ENCODE measurements around the gene COG4.

Gene COG4

DNA sequence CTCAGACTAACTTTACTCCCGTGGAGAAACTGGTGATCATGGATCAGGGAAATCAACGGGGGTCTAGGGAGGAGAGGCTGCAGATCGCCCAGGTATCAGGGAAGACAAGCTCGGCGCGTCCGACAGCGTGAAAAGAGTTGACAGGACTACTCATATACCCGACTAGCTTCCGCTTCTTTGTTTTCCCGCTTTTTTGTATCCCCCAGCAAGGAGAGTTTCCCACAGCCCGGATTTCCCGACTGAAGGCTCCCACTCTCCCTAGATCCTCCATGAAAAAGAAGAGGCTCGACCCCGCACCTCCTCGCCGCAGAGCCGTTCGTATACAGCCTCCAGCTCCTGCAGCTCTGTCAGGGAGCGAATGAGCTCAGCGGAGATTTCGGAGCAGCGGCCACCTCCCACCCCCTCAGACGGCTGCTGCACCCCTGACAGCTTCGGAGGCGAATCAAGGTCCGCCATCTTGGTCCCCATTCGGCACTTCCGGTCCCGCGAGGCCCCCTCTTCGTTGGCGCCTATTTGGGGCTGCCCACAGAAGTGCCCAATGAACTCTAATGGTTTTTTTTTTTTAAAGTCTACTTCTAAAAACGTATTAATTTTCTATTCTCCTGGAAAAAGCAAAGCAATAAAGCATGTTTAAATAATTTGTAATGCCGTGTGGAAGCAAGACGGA is at the start of gene COG4:
Gene COG4, minus strand, starts transcription at position 479 of the 667 bp plus-strand sequence. Its CDS starts 11 bp downstream, at position 468.
- TF ChIP-seq CTCF (IDR thresholded peaks at IDR 0.05): no peak
- no peaks in the 10 kb centered on the region for H3K9me3 Mint-ChIP-seq
- H3K4me1 Mint-ChIP-seq: peaks cover 49% of the 10 kb centered on the region
- H3K27ac Mint-ChIP-seq: peak within 1 kb of the TSS; percentile 100
- peak within 1 kb of the TSS; percentile 99 for H3K4me3 Mint-ChIP-seq
- H3K36me3 Mint-ChIP-seq (ENCODE audit: low read depth): peaks cover 38% of the 10 kb centered on the region
- H3K27me3 Mint-ChIP-seq (ENCODE audit: low read depth, poor library complexity): peaks cover 3% of the 10 kb centered on the region
- peak; percentile 87 for DNase-seq

GRCh38 chr16:70572926-70573270 is 49.5 kb upstream of the COG4 start:
- H3K27ac Mint-ChIP-seq: peak overlapping the region; percentile 90
- no peaks in the 10 kb centered on the region for H3K9me3 Mint-ChIP-seq

DNA sequence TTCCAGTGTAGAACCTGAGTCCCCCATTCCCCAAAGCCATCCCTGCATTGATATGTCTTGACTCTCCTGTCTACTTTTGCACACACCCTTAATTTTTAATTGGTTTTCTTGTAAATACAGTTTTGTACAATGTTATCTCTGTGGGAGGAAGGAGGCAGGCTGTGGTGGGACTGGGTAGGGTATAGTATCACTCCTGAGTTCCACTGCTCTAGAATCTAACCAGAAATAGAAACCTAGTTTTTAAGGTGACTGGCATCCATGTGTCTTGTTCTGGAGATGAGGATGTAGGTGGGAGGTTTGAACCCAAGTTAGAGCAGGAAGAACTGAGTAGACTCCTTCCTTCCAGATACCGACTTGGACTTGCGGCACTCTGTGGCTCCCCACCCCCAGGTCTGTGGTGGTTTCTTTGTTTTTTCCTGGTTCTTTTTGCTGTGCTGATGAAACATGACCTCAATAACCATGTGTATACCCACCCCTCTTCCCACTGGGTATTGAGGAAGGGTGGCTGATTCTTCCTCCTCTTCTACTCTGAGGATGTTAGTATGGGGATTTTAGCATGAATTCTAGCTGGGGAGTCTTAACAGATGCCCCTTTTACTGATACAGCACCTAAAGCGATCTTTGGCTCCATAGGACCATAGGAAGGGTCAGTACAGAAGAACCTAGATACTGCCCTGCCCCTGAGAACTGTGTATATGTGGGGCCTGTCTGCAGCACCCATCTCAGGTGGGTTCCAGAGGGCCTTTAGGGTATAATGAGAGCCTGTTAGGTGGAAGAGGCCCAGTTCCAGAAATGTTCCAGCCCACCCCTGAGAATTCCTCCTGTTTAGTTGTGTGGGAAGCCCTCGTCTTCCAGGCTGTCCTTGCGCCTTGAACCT is 48.9 kb upstream of the COG4 start:
- TF ChIP-seq CTCF (IDR thresholded peaks at IDR 0.05): no peak
- Mint-ChIP-seq H3K4me1 (peaks cover 5% of the 10 kb centered on the region), H3K4me3 (no peak overlapping the region), H3K27me3 (ENCODE audit: low read depth, poor library complexity) (no peaks in the 10 kb centered on the region), H3K36me3 (ENCODE audit: low read depth) (peaks cover 66% of the 10 kb centered on the region), H3K9me3 (no peaks in the 10 kb centered on the region), H3K27ac (peak overlapping the region; percentile 90)
- DNase-seq: no peak

More at GRCh38 chr16:70572926-70573270, 49.5 kb upstream of the COG4 start:
- Mint-ChIP-seq H3K4me1 (peaks cover 5% of the 10 kb centered on the region), H3K4me3 (no peak overlapping the region), H3K27me3 (ENCODE audit: low read depth, poor library complexity) (no peaks in the 10 kb centered on the region), H3K36me3 (ENCODE audit: low read depth) (peaks cover 62% of the 10 kb centered on the region)
- no peak for TF ChIP-seq CTCF (IDR thresholded peaks at IDR 0.05)
- no peak for DNase-seq

- Mint-ChIP-seq H3K27me3 (ENCODE audit: low read depth, poor library complexity) (no peaks in the 10 kb centered on the region), H3K27ac (no peak overlapping the region), H3K4me3 (no peak overlapping the region), H3K4me1 (peaks cover 5% of the 10 kb centered on the region), H3K9me3 (no peaks in the 10 kb centered on the region), H3K36me3 (ENCODE audit: low read depth) (peaks cover 73% of the 10 kb centered on the region)
- DNase-seq: no peak
- TF ChIP-seq CTCF (IDR thresholded peaks at IDR 0.05): no peak
Observed at GRCh38 chr16:70571623-70572022, 48.3 kb upstream of the COG4 start.

DNA sequence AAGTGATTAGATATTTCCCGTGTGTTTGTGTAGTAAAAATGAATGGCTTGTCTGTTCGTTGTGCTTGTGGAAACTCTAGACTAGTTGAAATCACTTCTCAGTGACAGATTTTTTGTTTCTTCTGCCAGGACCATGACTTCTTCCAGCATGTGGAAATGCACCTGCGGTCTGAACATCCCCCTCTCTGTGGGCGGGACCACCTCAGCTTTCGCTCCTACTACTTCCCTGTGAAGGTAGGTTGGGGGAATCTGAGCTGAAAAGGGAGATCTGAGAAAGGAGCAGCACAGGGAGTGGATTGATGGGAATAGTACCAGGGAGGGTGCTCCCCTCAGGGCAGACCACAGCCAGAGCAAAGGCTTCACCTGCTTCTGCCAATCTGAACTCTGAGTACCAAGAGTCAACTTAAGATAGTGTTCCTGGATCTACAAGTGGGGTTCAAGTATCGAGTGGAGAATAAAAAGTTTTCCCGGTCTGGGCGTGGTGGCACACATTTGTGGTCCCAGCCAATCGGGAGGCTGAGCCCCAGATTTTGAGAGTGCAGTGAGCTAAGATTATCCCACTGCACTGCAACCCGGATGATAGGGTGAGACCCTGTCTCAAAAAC is 47.7 kb upstream of the COG4 start:
- Mint-ChIP-seq H3K27ac (no peak overlapping the region), H3K27me3 (ENCODE audit: low read depth, poor library complexity) (no peaks in the 10 kb centered on the region), H3K4me3 (no peak overlapping the region), H3K4me1 (no peaks in the 10 kb centered on the region), H3K36me3 (ENCODE audit: low read depth) (peaks cover 78% of the 10 kb centered on the region), H3K9me3 (no peaks in the 10 kb centered on the region)
- TF ChIP-seq CTCF (IDR thresholded peaks at IDR 0.05): no peak
- no peak for DNase-seq
